CD4-positive, CD25-positive, alpha-beta regulatory T cell (primary cell): ENCODE data around the gene SPATA33. TPM values are rescaled to one million over a fixed set of nuclear protein-coding genes. Genes with fewer than 3 reads are reported as not detected.

ENCODE experiments used
- ATAC-seq, 2 donors: fragments of 150-1000 bp; cut with Tn5 transposase; one replicate each; pipeline ENCODE4 v1.10.0; 2021; ENCODE audit warnings: low read depth in 2 of 2, moderate number of reproducible peaks in 2 of 2, moderate library complexity in 1 of 2
- DNase-seq, 3 donors: peaks; one replicate each; pipeline versions ENCODE4 v3.0.0 to v3.0.0-alpha.2; 2012 to 2022; ENCODE audit warnings: mixed read lengths in 1 of 3
- H3K27ac ChIP-seq: one replicate; pipeline ENCODE4 v1.7.0; 2013; ENCODE audit warnings: mild to moderate bottlenecking, low read length; ENCODE audit not compliant: insufficient read depth, poor library complexity, severe bottlenecking
- H3K27me3 ChIP-seq: one replicate; pipeline ENCODE4 v1.7.0; 2013; ENCODE audit warnings: low read length; ENCODE audit not compliant: control insufficient read depth, insufficient read depth
- H3K36me3 ChIP-seq: one replicate; pipeline ENCODE4 v1.7.0; 2013; ENCODE audit warnings: mild to moderate bottlenecking, low read length, moderate library complexity; ENCODE audit not compliant: control insufficient read depth, insufficient read depth
- H3K4me1 ChIP-seq: 2 replicates; pipeline ENCODE4 v1.7.0; 2013; ENCODE audit warnings: mild to moderate bottlenecking, low read length; ENCODE audit not compliant: insufficient read depth, control insufficient read depth, poor library complexity, severe bottlenecking
- H3K4me3 ChIP-seq: one replicate; pipeline ENCODE4 v1.7.0; 2013; ENCODE audit warnings: low read depth, mild to moderate bottlenecking, low read length, moderate library complexity
- H3K9me3 ChIP-seq, 2 experiments: 1 replicate in 1 of 2; 2 replicates in 1 of 2; pipeline ENCODE4 v1.7.0; 2013; ENCODE audit warnings: low read length in 2 of 2, mild to moderate bottlenecking in 1 of 2, moderate library complexity in 1 of 2; ENCODE audit not compliant: control insufficient read depth in 2 of 2
- H3K27ac Mint-ChIP-seq, 3 donors: one replicate each; pipeline ENCODE4 v1.8.0; 2020 to 2022; ENCODE audit warnings: mild to moderate bottlenecking in 3 of 3, mixed read lengths in 3 of 3, moderate library complexity in 2 of 3
- H3K27me3 Mint-ChIP-seq: one replicate; pipeline ENCODE4 v1.8.0; 2022; ENCODE audit warnings: mild to moderate bottlenecking, mixed read lengths
- H3K36me3 Mint-ChIP-seq: one replicate; pipeline ENCODE4 v1.8.0; 2020; ENCODE audit warnings: mixed read lengths
- H3K4me1 Mint-ChIP-seq, 4 donors: one replicate each; pipeline ENCODE4 v1.8.0; 2020 to 2022; ENCODE audit warnings: mixed read lengths in 4 of 4, mild to moderate bottlenecking in 1 of 4
- H3K4me3 Mint-ChIP-seq, 4 donors: one replicate each; pipeline ENCODE4 v1.8.0; 2020 to 2022; ENCODE audit warnings: mild to moderate bottlenecking in 4 of 4, mixed read lengths in 4 of 4, moderate library complexity in 3 of 4
- H3K9me3 Mint-ChIP-seq, 7 donors: one replicate each; pipeline ENCODE4 v1.8.0; 2020 to 2022; ENCODE audit warnings: mixed read lengths in 7 of 7, mild to moderate bottlenecking in 3 of 7, moderate library complexity in 2 of 7
- polyA plus RNA-seq, 4 donors: library from polyadenylated mRNA; unstranded; fragments of 300-500 nt; fragmentation: Illumina TruSeq; gene quantifications; one replicate each; pipeline ENCODE4 v1.2.3, GENCODE V29; 2021
- total RNA-seq: library from RNA; stranded (reverse); gene quantifications from one replicate; pipeline ENCODE4 v1.2.3, GENCODE V29; 2022

Gene SPATA33
- total and polyA plus RNA-seq, 5 donors from 2014 or later: 2.0 to 7.1 (median 3.7) TPM

- H3K9me3 ChIP-seq: peaks cover 0 to 7% of the 10 kb centered on the region in 2 experiments
- H3K27me3 ChIP-seq: no peaks in the 10 kb centered on the region
- no peak overlapping the region for H3K4me3 Mint-ChIP-seq
- no peaks in the 10 kb centered on the region for H3K27me3 Mint-ChIP-seq
- no peak for DNase-seq
- H3K4me3 ChIP-seq: no peak overlapping the region
- H3K36me3 ChIP-seq: no peaks in the 10 kb centered on the region
- H3K36me3 Mint-ChIP-seq: no peaks in the 10 kb centered on the region
- H3K4me1 ChIP-seq: peaks cover 7% of the 10 kb centered on the region
- H3K27ac Mint-ChIP-seq: peak overlapping the region in 1 of 3 donors; percentile 52
- no peak for ATAC-seq
- H3K9me3 Mint-ChIP-seq: peaks cover 0 to 5% (median 0%) of the 10 kb centered on the region in 7 donors
- peaks cover 0 to 14% (median 4%) of the 10 kb centered on the region in 4 donors for H3K4me1 Mint-ChIP-seq
- no peak overlapping the region for H3K27ac ChIP-seq
Observed at GRCh38 chr16:89615176-89615575, 42.5 kb upstream of the SPATA33 start.

- Histone ChIP-seq H3K4me3 (no peak overlapping the region), H3K36me3 (no peaks in the 10 kb centered on the region), H3K27me3 (no peaks in the 10 kb centered on the region), H3K27ac (no peak overlapping the region), H3K9me3 (peaks cover 0 to 7% of the 10 kb centered on the region in 2 experiments), H3K4me1 (peaks cover 7% of the 10 kb centered on the region)
- peaks cover 0 to 14% (median 4%) of the 10 kb centered on the region in 4 donors for H3K4me1 Mint-ChIP-seq
- DNase-seq (peak in 1 of 3 donors; percentile 24), ATAC-seq (peak in 1 of 2 donors; percentile 34)
- no peak overlapping the region for H3K27ac Mint-ChIP-seq
- peaks cover 0 to 5% (median 0%) of the 10 kb centered on the region in 7 donors for H3K9me3 Mint-ChIP-seq
- H3K27me3 Mint-ChIP-seq: no peaks in the 10 kb centered on the region
- H3K4me3 Mint-ChIP-seq: no peak overlapping the region
- no peaks in the 10 kb centered on the region for H3K36me3 Mint-ChIP-seq
Observed at GRCh38 chr16:89615596-89616090, 42.0 kb upstream of the SPATA33 start.

- no peaks in the 10 kb centered on the region for H3K36me3 Mint-ChIP-seq
- peak overlapping the region in 3 of 4 donors; percentile 29 to 71 (median 52) for H3K4me3 Mint-ChIP-seq
- H3K27ac Mint-ChIP-seq: peak overlapping the region; percentile 62 to 96 (median 75)
- DNase-seq (peak in 2 of 3 donors; percentile 16 to 19), ATAC-seq (no peak)
- peaks cover 0 to 7% of the 10 kb centered on the region in 2 experiments for H3K9me3 ChIP-seq
- H3K27ac ChIP-seq: peak overlapping the region; percentile 68
- no peaks in the 10 kb centered on the region for H3K36me3 ChIP-seq
- peaks cover 0 to 5% (median 0%) of the 10 kb centered on the region in 7 donors for H3K9me3 Mint-ChIP-seq
- H3K27me3 ChIP-seq: no peaks in the 10 kb centered on the region
- peaks cover 0 to 14% (median 4%) of the 10 kb centered on the region in 4 donors for H3K4me1 Mint-ChIP-seq
- no peak overlapping the region for H3K4me3 ChIP-seq
- H3K27me3 Mint-ChIP-seq: no peaks in the 10 kb centered on the region
- H3K4me1 ChIP-seq: peaks cover 7% of the 10 kb centered on the region
Observed at GRCh38 chr16:89616623-89617022, 41.0 kb upstream of the SPATA33 start.

DNA sequence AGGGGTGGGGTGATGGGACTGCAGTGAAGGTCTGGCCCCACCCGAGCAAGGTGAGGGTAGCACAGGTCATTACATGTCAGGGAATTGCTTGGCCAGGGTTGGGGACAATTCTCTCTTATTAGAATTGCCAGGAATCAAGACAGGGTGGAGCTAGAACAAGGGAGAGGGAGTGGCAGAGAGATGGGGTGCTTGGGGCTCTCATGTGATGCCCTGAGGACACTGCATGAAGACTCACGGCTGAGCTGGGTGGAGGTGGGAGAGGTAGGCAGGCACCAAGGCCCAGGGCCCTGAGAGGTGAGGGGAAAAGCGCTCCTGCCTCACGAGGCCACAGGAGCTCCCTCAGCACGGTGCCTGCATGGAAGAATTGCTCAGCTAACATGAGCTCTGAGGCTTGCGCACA lies 40.6 kb upstream of the SPATA33 start:
- no peak for ATAC-seq
- peak overlapping the region in 1 of 4 donors; percentile 71 for H3K4me3 Mint-ChIP-seq
- H3K4me1 ChIP-seq: peaks cover 7% of the 10 kb centered on the region
- peaks cover 0 to 16% (median 4%) of the 10 kb centered on the region in 4 donors for H3K4me1 Mint-ChIP-seq
- no peaks in the 10 kb centered on the region for H3K27me3 ChIP-seq
- DNase-seq: no peak
- no peaks in the 10 kb centered on the region for H3K36me3 Mint-ChIP-seq
- H3K36me3 ChIP-seq: no peaks in the 10 kb centered on the region
- H3K4me3 ChIP-seq: no peak overlapping the region
- H3K9me3 ChIP-seq: peaks cover 0 to 7% of the 10 kb centered on the region in 2 experiments
- H3K27ac Mint-ChIP-seq: peak overlapping the region; percentile 60 to 75 (median 62)
- H3K27ac ChIP-seq: peak overlapping the region; percentile 68
- no peaks in the 10 kb centered on the region for H3K27me3 Mint-ChIP-seq
- H3K9me3 Mint-ChIP-seq: peaks cover 0 to 5% (median 0%) of the 10 kb centered on the region in 7 donors

- peaks cover 4% of the 10 kb centered on the region for H3K27me3 Mint-ChIP-seq
- no peak for DNase-seq
- peaks cover 0 to 5% (median 0%) of the 10 kb centered on the region in 7 donors for H3K9me3 Mint-ChIP-seq
- H3K27ac Mint-ChIP-seq: no peak overlapping the region
- no peaks in the 10 kb centered on the region for H3K36me3 ChIP-seq
- peaks cover 7% of the 10 kb centered on the region for H3K4me1 ChIP-seq
- H3K4me3 Mint-ChIP-seq: no peak overlapping the region
- H3K36me3 Mint-ChIP-seq: no peaks in the 10 kb centered on the region
- peaks cover 0 to 7% of the 10 kb centered on the region in 2 experiments for H3K9me3 ChIP-seq
- no peak overlapping the region for H3K4me3 ChIP-seq
- H3K27ac ChIP-seq: no peak overlapping the region
- ATAC-seq: no peak
- peaks cover 0 to 16% (median 4%) of the 10 kb centered on the region in 4 donors for H3K4me1 Mint-ChIP-seq
- no peaks in the 10 kb centered on the region for H3K27me3 ChIP-seq
Observed at GRCh38 chr16:89618109-89618998, 39.3 kb upstream of the SPATA33 start.

GRCh38 chr16:89619840-89620239 lies 37.8 kb upstream of the SPATA33 start:
- DNase-seq (no peak), ATAC-seq (no peak)
- Histone ChIP-seq H3K27me3 (no peaks in the 10 kb centered on the region), H3K36me3 (no peaks in the 10 kb centered on the region), H3K4me1 (peaks cover 7% of the 10 kb centered on the region), H3K27ac (no peak overlapping the region), H3K9me3 (peaks cover 0 to 7% of the 10 kb centered on the region in 2 experiments), H3K4me3 (no peak overlapping the region)
- Mint-ChIP-seq H3K4me3 (no peak overlapping the region), H3K36me3 (no peaks in the 10 kb centered on the region), H3K4me1 (peaks cover 0 to 16% (median 5%) of the 10 kb centered on the region in 4 donors), H3K27ac (no peak overlapping the region), H3K27me3 (peaks cover 4% of the 10 kb centered on the region), H3K9me3 (peaks cover 0 to 5% (median 0%) of the 10 kb centered on the region in 7 donors)

DNA sequence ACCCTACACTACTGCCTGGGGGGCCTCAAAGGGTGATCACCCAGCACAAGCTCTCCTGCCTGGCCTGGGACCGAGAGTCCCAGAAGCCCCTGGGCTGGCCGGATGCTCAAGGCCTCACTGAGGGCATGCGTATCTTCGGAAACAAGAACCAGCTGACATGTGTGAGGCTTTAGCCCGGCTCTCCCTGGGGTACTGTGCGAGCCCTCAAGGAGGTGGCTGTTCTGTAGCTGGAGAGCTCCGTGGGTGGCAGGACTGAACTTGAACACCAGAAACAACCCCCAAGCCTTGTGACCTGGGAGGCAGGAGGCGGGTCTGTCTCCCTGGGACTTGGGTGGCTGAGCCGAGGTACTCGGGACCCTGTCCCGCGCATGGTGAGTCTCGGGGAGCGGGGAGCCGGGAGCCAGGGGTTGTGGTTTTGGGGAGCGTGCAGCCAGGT lies 37.2 kb upstream of the SPATA33 start:
- Mint-ChIP-seq H3K27me3 (peaks cover 4% of the 10 kb centered on the region), H3K27ac (no peak overlapping the region), H3K36me3 (no peaks in the 10 kb centered on the region), H3K4me1 (peaks cover 0 to 16% (median 5%) of the 10 kb centered on the region in 4 donors), H3K4me3 (no peak overlapping the region), H3K9me3 (peaks cover 0 to 5% (median 0%) of the 10 kb centered on the region in 7 donors)
- Histone ChIP-seq H3K9me3 (peaks cover 0 to 7% of the 10 kb centered on the region in 2 experiments), H3K4me3 (no peak overlapping the region), H3K4me1 (peaks cover 7% of the 10 kb centered on the region), H3K27ac (no peak overlapping the region), H3K27me3 (no peaks in the 10 kb centered on the region), H3K36me3 (no peaks in the 10 kb centered on the region)
- ATAC-seq: no peak
- DNase-seq: no peak
